ENCODE results near the gene ENTPD1.

ENTPD1 gene

DNA sequence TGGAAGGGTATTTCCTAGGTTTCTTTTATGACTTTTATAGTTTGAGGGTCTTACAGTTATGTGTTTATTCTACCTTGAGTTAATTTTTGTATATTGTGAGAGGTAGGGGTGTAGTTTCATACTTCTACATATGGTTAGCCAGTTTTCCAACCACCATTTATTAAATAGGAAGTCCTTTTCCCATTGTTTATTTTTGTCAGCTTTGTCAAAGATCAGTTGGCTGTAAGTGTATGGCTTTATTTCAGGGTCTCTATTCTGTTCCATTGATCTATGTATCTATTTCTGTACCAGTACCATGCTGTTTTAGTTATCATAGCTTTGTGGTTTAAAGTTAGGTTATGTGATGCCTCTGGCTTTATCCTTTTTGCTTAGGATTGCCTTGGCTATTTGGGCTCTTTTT is 79.9 kb downstream of the ENTPD1 start:
- H3K4me3 ChIP-seq (ENCODE audit: low read depth in 1 of 2, low read length in 2 of 2): no peak overlapping the region
- H3K27me3 ChIP-seq (ENCODE audit: control insufficient read depth in 1 of 2, insufficient read depth in 2 of 2, low read length in 2 of 2): no peaks in the 10 kb centered on the region
- H3K9ac ChIP-seq (ENCODE audit: low read length): no peak overlapping the region
- H3K4me1 ChIP-seq (ENCODE audit: insufficient read depth, low read length): peaks cover 16% of the 10 kb centered on the region
- no peak overlapping the region for H3K27ac ChIP-seq (ENCODE audit: low read depth, low read length)
- H3K36me3 ChIP-seq (ENCODE audit: insufficient read depth, low read length): no peaks in the 10 kb centered on the region
- no peaks in the 10 kb centered on the region for H3K9me3 ChIP-seq (ENCODE audit: low read length)

- no peaks in the 10 kb centered on the region for H3K36me3 ChIP-seq (ENCODE audit: insufficient read depth, low read length)
- no peaks in the 10 kb centered on the region for H3K9me3 ChIP-seq (ENCODE audit: low read length)
- H3K9ac ChIP-seq (ENCODE audit: low read length): no peak overlapping the region
- no peaks in the 10 kb centered on the region for H3K27me3 ChIP-seq (ENCODE audit: control insufficient read depth in 1 of 2, insufficient read depth in 2 of 2, low read length in 2 of 2)
- no peak overlapping the region for H3K4me3 ChIP-seq (ENCODE audit: low read depth in 1 of 2, low read length in 2 of 2)
- peaks cover 21% of the 10 kb centered on the region for H3K4me1 ChIP-seq (ENCODE audit: insufficient read depth, low read length)
- H3K27ac ChIP-seq (ENCODE audit: low read depth, low read length): no peak overlapping the region
Measured at GRCh38 chr10:95836610-95837355, 80.8 kb downstream of the ENTPD1 start.

GRCh38 chr10:95837356-95837776 is 81.4 kb downstream of the ENTPD1 start:
- H3K9ac ChIP-seq (ENCODE audit: low read length): no peak overlapping the region
- H3K36me3 ChIP-seq (ENCODE audit: insufficient read depth, low read length): no peaks in the 10 kb centered on the region
- H3K27ac ChIP-seq (ENCODE audit: low read depth, low read length): no peak overlapping the region

GRCh38 chr10:95837783-95838182 is 81.8 kb downstream of the ENTPD1 start:
- Histone ChIP-seq H3K4me3 (ENCODE audit: low read depth in 1 of 2, low read length in 2 of 2) (no peak overlapping the region), H3K27ac (ENCODE audit: low read depth, low read length) (no peak overlapping the region), H3K27me3 (ENCODE audit: control insufficient read depth in 1 of 2, insufficient read depth in 2 of 2, low read length in 2 of 2) (no peaks in the 10 kb centered on the region), H3K4me1 (ENCODE audit: insufficient read depth, low read length) (peaks cover 23% of the 10 kb centered on the region), H3K9ac (ENCODE audit: low read length) (no peak overlapping the region), H3K9me3 (ENCODE audit: low read length) (no peaks in the 10 kb centered on the region), H3K36me3 (ENCODE audit: insufficient read depth, low read length) (no peaks in the 10 kb centered on the region)

More at GRCh38 chr10:95837356-95837776, 81.4 kb downstream of the ENTPD1 start:
- Histone ChIP-seq H3K9me3 (ENCODE audit: low read length) (no peaks in the 10 kb centered on the region), H3K4me1 (ENCODE audit: insufficient read depth, low read length) (peaks cover 23% of the 10 kb centered on the region), H3K27me3 (ENCODE audit: control insufficient read depth in 1 of 2, insufficient read depth in 2 of 2, low read length in 2 of 2) (no peaks in the 10 kb centered on the region), H3K4me3 (ENCODE audit: low read depth in 1 of 2, low read length in 2 of 2) (no peak overlapping the region)

DNA sequence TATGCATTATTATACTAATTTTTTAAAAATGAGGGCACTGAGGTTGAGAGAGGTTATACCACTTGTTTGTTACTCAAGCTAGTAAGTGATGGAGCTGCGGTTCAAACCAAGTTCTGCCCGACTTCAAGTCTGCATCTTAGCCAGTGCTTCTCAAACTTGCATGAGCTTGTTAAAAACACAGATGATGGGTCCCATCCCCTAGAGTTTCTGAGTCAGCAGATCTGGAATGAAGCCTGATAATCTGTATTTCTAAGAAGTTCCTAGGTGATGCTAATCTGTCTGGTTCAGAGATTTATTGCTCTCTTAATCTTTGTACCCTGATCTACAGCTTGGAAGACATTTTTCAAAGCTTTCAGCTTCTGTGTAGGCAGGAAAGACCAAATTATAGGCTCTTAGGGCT is 84.2 kb downstream of the ENTPD1 start:
- Histone ChIP-seq H3K9ac (ENCODE audit: low read length) (no peak overlapping the region), H3K27ac (ENCODE audit: low read depth, low read length) (no peak overlapping the region), H3K36me3 (ENCODE audit: insufficient read depth, low read length) (no peaks in the 10 kb centered on the region), H3K9me3 (ENCODE audit: low read length) (no peaks in the 10 kb centered on the region), H3K4me3 (ENCODE audit: low read depth in 1 of 2, low read length in 2 of 2) (no peak overlapping the region), H3K4me1 (ENCODE audit: insufficient read depth, low read length) (peaks cover 23% of the 10 kb centered on the region), H3K27me3 (ENCODE audit: control insufficient read depth in 1 of 2, insufficient read depth in 2 of 2, low read length in 2 of 2) (no peaks in the 10 kb centered on the region)

DNA sequence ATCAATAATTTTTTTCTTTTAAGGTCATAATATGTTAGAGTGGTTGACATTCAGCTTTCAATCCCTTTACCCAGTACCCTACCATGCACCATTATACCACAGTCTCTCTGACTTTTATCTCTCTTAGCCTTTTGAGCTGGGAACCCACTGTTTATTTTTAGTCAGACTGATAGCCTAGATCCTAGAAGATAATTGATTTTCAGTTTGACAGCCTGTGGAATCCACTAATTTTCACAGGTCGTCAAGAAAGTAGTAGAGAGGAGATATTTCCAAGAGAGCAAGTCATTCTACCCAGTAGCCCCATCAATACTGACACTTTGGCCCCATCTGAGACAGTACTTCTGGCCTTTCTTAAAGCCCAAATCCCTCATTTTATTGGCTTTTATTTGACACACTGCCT is 84.7 kb downstream of the ENTPD1 start:
- Histone ChIP-seq H3K27ac (ENCODE audit: low read depth, low read length) (no peak overlapping the region), H3K9ac (ENCODE audit: low read length) (no peak overlapping the region), H3K36me3 (ENCODE audit: insufficient read depth, low read length) (peaks cover 4% of the 10 kb centered on the region), H3K27me3 (ENCODE audit: control insufficient read depth in 1 of 2, insufficient read depth in 2 of 2, low read length in 2 of 2) (no peaks in the 10 kb centered on the region), H3K4me1 (ENCODE audit: insufficient read depth, low read length) (peaks cover 23% of the 10 kb centered on the region), H3K4me3 (ENCODE audit: low read depth in 1 of 2, low read length in 2 of 2) (no peak overlapping the region), H3K9me3 (ENCODE audit: low read length) (no peaks in the 10 kb centered on the region)

GRCh38 chr10:95841661-95842498 is 85.9 kb downstream of the ENTPD1 start:
- Histone ChIP-seq H3K4me3 (ENCODE audit: low read depth in 1 of 2, low read length in 2 of 2) (no peak overlapping the region), H3K9me3 (ENCODE audit: low read length) (no peaks in the 10 kb centered on the region), H3K27me3 (ENCODE audit: control insufficient read depth in 1 of 2, insufficient read depth in 2 of 2, low read length in 2 of 2) (no peaks in the 10 kb centered on the region), H3K4me1 (ENCODE audit: insufficient read depth, low read length) (peaks cover 18% of the 10 kb centered on the region), H3K27ac (ENCODE audit: low read depth, low read length) (no peak overlapping the region), H3K36me3 (ENCODE audit: insufficient read depth, low read length) (peaks cover 6% of the 10 kb centered on the region), H3K9ac (ENCODE audit: low read length) (no peak overlapping the region)

- H3K4me3 ChIP-seq (ENCODE audit: low read depth in 1 of 2, low read length in 2 of 2): no peak overlapping the region
- no peak overlapping the region for H3K27ac ChIP-seq (ENCODE audit: low read depth, low read length)
- no peaks in the 10 kb centered on the region for H3K27me3 ChIP-seq (ENCODE audit: control insufficient read depth in 1 of 2, insufficient read depth in 2 of 2, low read length in 2 of 2)
- H3K36me3 ChIP-seq (ENCODE audit: insufficient read depth, low read length): peaks cover 6% of the 10 kb centered on the region
- no peak overlapping the region for H3K9ac ChIP-seq (ENCODE audit: low read length)
- H3K4me1 ChIP-seq (ENCODE audit: insufficient read depth, low read length): peaks cover 7% of the 10 kb centered on the region
- H3K9me3 ChIP-seq (ENCODE audit: low read length): no peaks in the 10 kb centered on the region
Measured at GRCh38 chr10:95845411-95845810, 89.4 kb downstream of the ENTPD1 start.

DNA sequence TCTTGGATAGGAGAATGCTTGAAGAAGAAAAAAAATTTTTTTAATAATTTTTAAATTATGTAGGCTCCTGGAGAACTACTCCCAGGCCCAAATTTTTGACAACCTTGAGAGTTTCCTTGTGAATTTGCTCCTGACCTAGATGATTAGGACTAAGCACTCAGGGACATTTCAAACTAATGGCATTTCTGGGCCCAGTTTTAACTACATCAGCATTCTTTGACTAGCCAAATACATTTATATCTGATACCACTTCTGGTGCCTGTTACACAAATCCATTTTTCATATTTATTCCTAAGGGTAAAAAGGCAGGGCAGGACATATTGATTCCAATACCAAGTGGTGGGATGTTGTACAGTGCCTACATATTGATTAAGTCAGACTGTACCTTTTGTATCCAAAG is 91.0 kb downstream of the ENTPD1 start:
- Histone ChIP-seq H3K9me3 (ENCODE audit: low read length) (no peaks in the 10 kb centered on the region), H3K36me3 (ENCODE audit: insufficient read depth, low read length) (peaks cover 10% of the 10 kb centered on the region), H3K4me1 (ENCODE audit: insufficient read depth, low read length) (no peaks in the 10 kb centered on the region)

GRCh38 chr10:95848841-95849240 is 92.9 kb downstream of the ENTPD1 start:
- H3K4me3 ChIP-seq (ENCODE audit: low read depth in 1 of 2, low read length in 2 of 2): no peak overlapping the region
- no peak overlapping the region for H3K9ac ChIP-seq (ENCODE audit: low read length)
- H3K36me3 ChIP-seq (ENCODE audit: insufficient read depth, low read length): peaks cover 10% of the 10 kb centered on the region
- no peaks in the 10 kb centered on the region for H3K9me3 ChIP-seq (ENCODE audit: low read length)
- no peak overlapping the region for H3K27ac ChIP-seq (ENCODE audit: low read depth, low read length)
- no peaks in the 10 kb centered on the region for H3K27me3 ChIP-seq (ENCODE audit: control insufficient read depth in 1 of 2, insufficient read depth in 2 of 2, low read length in 2 of 2)
- no peaks in the 10 kb centered on the region for H3K4me1 ChIP-seq (ENCODE audit: insufficient read depth, low read length)

More for the DNA sequence above, 91.0 kb downstream of the ENTPD1 start:
- no peaks in the 10 kb centered on the region for H3K27me3 ChIP-seq (ENCODE audit: control insufficient read depth in 1 of 2, insufficient read depth in 2 of 2, low read length in 2 of 2)
- no peak overlapping the region for H3K4me3 ChIP-seq (ENCODE audit: low read depth in 1 of 2, low read length in 2 of 2)
- H3K27ac ChIP-seq (ENCODE audit: low read depth, low read length): no peak overlapping the region
- H3K9ac ChIP-seq (ENCODE audit: low read length): no peak overlapping the region

GRCh38 chr10:95850791-95851190 is 94.8 kb downstream of the ENTPD1 start:
- Histone ChIP-seq H3K9me3 (ENCODE audit: low read length) (no peaks in the 10 kb centered on the region), H3K36me3 (ENCODE audit: insufficient read depth, low read length) (peaks cover 4% of the 10 kb centered on the region), H3K27ac (ENCODE audit: low read depth, low read length) (no peak overlapping the region), H3K4me1 (ENCODE audit: insufficient read depth, low read length) (no peaks in the 10 kb centered on the region), H3K4me3 (ENCODE audit: low read depth in 1 of 2, low read length in 2 of 2) (no peak overlapping the region), H3K27me3 (ENCODE audit: control insufficient read depth in 1 of 2, insufficient read depth in 2 of 2, low read length in 2 of 2) (no peaks in the 10 kb centered on the region), H3K9ac (ENCODE audit: low read length) (no peak overlapping the region)

All from muscle layer of colon (tissue), 2 donors.